Brain pericyte (primary cell): ENCODE data around the gene SPATS2.
"Not testable (repeated sequence)": the region's sequence is repeated elsewhere in the genome, so short reads cannot be mapped to it uniquely, and the experiment has no call there.

Experiments used
- DNase-seq: peaks from one replicate; pipeline ENCODE4 v3.0.0-alpha.2; 2012; ENCODE audit warnings: low read depth, low spot score

SPATS2 gene

DNA sequence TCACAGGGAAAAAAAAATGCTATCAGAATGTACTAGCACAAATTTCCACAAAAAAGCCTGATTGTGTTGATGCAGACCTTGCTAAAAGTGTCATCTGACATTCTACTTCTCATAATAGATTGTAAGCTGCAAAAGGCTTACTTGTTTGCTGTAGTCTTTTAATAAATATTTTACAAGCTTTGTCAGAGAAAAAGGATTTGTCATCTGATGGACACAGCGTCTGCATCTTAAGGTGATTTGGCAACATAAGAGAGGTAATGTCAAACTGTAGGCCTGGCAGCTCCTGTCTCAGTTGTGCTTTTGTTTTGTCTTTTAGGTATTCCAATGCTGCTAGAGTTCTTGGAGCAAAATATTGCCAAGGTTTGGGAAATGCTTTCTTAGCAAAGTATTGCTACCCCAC lies 145.3 kb downstream of the SPATS2 start:
- no peak for DNase-seq

DNA sequence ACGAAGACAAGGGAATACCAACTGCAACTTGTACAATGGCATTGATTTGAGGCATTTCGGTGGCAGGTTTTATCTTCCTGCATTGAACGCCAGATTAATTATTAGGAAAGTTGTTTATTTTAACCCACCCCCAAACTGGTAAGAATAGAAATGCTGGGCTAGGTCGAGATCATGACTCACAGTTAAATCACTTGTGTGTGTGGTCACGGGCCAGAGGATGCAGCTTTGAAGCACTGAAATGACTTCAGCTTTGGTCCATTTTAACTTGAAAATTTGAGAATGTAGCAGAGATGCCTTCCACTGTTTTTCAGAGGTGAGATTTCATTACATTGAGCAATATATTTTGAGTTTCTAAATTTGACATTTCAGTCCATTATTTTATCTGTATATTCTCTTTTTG lies 148.0 kb downstream of the SPATS2 start:
- no peak for DNase-seq

DNA sequence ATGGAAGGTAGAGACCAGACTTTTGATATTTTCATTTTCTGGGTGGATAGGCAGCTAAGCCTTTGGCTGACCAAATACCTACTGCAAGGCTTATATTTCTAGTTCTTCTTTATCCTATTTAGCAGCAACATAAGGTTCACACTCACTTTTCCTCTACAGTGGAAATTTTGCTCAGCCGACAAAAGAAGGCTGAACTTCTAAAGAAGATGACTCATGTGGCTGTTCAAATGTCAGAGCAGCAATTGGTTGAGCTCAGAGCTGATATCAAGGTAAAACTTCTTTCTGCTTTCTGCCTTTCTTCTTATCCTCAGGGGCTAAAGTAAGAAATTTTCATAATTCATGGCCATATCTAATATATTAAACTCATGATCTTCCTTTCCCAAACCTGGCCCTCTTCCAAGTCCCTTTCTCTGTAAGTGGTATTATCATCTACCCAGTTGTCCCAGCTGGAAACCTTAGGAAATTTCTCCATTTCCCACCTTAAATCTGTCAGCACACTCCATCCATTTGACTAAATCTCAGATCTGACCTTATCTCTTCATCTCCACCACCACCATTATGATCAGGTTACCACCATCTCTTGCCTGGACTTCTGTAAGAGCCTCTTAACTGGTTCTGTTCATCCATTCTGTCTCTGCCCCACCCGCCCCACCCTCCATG lies 151.8 kb downstream of the SPATS2 start:
- DNase-seq: no peak

DNA sequence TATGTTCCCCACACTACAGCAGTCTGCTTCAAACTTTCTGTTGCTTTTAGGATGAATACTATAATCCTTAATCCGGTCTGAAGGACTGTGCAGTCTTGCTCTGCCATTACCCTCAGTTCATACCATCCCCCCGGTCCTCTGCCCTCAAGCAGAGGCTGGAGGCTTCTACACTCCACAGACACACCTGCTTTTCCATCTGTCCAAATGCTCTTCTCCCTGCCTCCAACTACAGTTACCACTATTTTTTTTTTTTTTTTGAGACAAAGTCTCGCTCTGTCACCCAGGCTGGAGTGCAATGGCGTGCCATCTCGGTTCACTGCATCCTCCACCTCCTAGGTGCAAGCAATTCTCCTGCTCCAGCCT lies 152.3 kb downstream of the SPATS2 start:
- DNase-seq: no peak

DNA sequence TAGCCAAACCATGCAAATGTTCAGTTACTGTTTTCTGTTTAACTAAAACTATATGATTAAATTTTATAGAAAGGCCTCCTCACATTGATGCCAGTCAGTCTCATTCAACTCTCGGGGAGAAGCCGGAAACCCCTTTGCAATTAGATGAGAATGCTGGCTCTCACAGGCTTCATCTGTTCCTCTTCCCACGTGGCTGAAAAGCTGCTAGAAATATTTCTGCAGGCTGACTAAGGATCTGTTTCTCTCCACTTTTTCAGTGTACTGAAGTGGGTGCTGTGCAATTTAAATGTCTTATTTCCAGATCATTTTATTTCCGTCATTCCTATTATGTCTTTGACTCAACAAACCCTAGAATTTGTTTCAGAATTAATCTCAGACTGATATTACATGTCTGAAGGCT lies 154.1 kb downstream of the SPATS2 start:
- DNase-seq: no peak

DNA sequence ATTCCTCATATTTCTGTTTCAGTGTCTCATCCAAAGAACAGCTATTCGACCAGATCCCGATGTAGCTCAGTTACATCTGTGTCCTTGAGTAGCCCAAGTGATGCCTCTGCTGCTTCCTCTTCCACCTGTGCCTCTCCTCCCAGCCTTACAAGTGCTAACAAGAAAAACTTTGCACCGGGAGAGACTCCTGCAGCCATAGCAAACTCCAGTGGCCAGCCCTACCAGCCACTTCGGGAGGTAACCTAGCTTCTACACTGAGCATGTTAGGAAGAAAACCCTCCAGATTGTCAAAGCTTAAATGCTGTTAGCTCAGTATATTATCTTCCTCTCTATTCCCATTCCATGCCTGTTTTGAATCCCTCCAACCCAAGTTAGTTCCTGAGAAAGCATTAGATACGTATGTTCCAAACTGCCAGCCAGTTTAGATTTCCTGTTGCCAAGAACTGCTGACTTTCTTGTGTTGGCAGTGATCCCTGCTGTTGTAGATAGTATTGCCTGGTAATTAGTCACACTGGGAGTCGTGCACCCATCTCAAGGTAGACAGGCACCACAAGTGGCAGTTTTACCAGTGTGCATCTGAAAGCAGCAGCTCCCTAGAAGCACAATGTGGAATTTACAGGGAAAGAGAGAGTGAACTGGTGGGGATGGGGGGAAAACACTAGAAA lies 157.5 kb downstream of the SPATS2 start:
- no peak for DNase-seq

DNA sequence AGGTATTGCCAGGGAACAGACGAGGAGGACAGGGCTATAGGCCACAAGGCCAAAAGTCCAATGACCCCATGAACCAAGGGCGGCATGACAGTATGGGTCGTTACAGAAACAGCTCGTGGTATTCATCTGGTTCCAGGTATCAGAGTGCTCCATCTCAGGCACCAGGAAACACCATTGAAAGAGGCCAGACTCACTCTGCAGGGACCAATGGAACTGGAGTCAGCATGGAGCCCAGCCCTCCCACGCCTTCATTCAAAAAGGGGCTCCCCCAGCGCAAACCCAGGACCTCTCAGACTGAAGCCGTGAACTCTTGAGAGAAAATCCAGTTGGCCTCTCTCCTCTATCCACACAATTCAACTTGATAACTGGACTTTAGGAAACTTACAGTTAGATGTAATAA lies 158.7 kb downstream of the SPATS2 start:
- no peak for DNase-seq

DNA sequence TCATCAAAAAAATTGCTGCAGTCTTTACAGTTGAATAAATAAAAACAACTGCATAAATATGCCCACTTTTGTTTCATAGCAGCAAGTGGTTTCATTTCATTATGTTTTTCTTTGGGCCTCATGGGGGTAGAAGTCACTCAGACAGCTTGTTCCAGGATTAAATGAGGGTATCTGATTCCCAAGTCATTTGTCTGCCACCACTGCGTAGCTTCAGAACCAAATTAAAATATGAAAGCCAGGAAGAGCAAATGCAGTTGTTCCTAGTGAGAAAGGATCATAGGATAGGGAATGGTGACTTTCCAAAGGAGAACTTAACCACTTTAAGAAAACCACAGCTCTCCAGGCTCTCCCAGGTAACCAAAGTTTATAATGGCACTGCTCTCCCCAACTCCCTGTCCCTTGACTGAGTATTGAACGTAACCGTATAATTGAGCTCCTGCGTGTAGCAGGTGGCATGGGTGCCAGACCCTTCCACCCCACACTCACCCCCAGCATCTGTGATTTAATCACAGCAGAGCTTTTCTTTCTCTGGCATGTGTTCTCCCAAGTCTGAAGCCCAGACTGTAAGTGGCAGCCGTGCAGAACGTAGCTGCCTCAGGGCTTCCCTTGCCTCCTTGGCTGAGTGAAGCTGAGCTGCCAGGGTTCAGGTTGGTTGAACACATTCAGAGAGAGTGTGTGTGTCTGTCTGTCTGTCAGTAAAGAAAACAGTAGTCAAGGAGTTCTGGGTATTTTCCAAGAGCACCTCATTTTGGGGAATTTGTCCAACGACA lies 160.3 kb downstream of the SPATS2 start:
- DNase-seq: no peak

DNA sequence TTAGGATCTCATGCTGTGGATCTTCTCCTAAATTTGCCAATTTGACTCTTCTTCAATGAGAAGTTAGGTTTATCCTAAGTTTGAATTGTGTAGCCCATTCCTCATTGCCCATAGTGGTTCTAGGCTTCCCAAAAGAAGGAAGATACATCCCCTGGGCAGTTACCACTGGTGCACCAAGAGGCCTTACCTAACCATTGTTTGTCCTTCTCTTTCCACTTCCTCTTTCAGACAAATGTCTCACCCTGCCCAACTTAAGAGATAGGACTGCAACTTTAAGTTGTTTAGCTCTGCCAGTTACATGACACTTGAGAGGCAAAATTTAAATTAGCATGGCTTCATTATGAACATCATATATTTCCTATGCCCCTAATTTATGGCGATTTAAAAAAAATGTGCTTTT lies 162.2 kb downstream of the SPATS2 start:
- DNase-seq: no peak

DNA sequence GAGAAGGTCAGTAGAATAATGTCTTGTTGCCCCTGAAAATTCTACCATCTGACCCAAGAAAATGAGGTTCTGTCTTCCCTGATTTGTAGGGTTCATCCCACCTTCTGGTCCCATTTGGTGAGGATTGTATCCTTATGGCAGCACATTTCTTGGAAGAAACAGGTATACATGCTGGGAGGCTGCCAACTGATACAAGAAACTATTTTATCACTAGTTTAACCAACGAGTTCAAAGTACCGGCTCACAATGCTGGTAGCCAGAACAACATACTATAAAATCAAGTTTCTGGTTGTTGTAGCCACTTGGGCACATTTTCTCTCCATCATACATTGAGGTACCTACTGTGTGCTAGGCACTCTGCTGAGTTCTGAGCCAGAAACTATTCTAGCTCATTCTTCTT lies 164.5 kb downstream of the SPATS2 start:
- no peak for DNase-seq

DNA sequence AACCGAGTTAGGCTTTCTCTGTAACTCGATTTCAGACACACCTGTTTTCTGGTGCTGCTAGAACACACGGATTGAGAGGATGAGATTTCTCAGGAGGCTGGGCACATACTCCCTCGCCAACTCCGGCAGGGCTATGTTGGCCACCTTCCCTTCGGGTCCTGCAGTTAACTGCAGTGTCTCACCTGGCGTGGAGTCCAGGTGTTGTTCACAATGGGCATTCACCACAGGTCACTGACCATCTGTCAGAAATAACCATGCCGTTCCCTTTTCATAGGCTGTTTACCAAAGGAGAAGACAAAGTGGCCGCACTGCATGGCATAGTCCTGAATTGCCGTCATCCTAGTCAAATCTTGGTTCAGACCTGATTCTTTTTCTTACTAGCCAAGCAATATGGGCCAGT lies 166.1 kb downstream of the SPATS2 start:
- DNase-seq: no peak

DNA sequence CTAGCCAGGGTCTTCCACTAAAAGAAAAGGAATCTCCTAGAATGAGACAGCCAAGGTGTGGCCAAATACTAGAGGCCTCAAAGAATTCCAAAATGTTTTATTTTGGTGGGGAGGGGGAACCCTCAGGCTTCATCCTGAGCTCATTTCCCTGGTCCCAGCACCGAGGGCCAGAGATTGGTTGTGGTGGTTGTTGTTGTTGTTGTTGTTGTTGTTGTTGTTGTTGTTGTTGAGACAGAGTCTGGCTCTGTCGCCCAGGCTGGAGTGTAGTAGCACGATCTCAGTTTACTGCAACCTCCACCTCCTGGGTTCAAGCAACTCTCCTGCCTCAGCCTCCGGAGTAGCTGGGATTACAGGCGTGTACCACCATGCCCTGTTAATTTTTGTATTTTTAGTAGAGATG lies 166.9 kb downstream of the SPATS2 start:
- not testable (repeated sequence) for DNase-seq

DNA sequence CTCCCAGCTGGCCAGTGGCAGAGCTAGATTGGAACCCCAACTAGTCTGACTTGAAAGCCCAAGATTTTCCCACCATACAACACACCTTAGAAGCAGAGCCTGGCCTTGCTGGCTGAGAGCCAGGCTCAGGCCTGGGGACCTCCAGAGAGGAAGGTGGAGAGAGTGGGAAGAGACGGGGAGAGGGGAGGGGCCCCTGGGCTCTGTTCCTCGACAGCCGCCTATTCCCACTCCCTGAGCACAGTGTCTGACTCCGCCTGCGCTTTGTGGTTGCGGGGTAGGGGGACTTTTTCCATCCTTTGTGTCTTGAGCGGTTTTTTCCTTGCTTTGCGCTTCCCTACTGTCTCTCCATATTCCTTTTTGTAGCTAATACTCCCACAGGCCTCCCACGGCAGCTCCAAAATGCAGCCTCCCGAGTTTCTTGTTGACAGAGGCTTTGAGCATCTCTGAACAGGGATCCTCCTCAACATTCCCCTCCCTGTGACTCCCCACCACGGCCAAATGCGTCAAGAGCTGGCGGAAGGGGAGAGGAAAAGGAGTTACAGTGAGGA lies 167.5 kb downstream of the SPATS2 start:
- no peak for DNase-seq

DNA sequence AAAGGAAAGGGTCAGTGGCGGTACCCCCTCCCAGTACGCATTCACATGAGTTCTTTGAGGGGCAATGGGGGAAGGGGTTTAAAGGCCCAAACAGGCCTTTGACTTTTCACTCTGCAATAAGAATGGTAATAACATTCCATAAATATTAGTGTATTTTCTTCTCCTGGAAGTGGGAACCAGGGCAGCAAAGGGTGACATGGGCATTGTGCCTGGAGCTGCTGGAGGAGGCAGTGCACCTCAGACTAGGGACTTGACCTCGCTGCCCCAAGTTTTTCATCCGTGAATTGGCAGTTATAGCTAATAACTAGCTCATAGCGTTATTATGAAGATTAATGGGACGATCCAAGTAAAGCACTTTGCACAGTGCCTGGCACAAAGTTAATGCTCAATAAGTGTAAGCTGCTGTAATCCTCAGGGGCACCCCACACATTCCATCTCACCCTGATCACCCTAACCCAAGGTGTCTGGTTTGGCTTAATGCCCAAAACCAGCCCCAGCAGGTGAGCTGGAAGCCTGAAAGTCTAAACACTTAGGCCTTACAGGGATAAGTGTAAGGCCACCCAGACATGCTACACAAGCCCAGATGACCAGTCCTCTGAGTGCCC lies 168.8 kb downstream of the SPATS2 start:
- DNase-seq: no peak

DNA sequence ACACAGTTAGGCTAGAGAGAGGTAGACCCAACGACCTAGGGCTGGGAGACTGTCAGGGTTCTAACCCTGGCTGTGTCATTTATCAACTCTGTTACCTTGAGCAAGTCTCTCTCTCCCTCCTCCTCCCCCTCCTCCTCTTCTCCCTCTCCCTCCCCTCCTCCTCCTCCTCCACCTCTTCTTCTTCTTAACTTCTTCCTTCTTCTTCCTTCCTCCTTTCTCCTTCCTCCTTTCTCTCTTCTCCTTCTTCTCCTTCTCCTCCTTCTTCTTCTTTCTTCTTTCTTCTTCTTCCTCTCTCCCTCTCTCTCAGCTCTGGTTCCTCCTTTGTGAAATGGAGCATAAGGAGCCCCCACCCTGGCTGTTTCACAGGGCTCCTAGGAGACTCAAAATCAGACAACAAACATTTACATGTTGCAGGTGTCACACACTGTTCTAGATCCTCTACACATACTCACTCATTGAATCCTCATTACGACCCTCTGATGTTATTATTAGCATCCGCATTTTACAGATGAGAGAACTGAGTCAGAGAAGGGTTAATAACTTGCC lies 169.3 kb downstream of the SPATS2 start:
- no peak for DNase-seq

DNA sequence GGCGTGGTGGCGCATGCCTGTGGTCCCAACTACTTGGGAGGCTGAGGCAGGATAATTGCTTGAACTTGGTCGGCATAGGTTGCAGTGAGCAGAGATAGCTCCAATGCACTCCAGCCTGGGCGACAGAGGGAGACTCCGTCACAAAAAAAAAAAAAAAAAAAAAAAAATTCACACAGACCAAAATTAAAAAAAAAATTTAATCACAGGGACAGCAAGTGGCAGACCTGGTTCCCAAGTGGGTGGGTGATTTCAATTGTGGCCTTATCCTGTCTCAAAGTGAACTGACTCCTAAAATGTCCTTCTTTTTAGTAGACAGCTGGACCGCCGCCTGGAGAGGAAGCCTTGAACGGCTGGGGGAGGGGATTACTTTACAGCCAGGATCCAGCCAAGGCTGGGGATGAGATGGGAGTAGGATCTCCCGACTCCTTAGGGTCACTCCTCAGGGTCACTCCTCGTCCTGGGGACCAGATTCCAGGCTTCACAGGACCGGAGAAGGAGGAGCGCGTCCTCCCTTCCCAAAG lies 170.0 kb downstream of the SPATS2 start:
- DNase-seq: no peak

DNA sequence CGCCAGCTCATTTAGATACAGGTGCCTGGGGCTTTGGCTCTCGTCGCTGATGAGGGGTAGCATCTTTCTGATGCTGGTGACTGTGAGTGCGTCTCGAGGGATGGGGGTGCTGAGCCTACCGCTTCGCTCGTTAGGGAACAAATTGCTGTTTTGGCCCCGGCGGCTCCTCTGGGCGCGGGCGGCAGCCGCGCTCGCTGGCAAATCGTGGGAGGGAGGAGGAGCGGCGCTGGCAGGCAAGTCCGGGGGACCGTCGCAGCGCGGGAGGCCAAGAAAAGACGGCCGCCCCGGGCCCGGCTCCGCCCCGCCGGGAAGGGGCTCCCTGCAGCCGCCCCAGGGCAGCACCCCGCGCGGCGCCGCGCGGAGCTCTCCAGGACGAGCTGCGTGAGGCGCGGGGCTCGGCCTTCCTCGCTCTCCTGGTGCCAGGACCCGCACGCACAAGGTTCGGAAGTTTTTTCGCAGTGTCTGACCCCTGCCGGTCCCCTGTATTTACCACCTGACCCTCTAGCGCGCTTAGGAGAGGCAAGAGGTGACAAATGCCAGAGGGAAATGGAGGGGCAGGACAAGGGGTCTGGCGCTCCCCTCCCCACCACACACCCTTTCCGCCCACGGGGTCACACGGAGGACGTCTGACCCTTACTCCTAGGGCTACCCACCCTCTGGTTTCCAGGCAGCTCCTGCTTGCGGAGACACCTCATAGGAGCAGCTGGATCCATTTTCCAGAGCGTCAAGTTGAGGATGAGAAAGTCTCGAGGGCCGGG lies 170.7 kb downstream of the SPATS2 start:
- DNase-seq: no peak

DNA sequence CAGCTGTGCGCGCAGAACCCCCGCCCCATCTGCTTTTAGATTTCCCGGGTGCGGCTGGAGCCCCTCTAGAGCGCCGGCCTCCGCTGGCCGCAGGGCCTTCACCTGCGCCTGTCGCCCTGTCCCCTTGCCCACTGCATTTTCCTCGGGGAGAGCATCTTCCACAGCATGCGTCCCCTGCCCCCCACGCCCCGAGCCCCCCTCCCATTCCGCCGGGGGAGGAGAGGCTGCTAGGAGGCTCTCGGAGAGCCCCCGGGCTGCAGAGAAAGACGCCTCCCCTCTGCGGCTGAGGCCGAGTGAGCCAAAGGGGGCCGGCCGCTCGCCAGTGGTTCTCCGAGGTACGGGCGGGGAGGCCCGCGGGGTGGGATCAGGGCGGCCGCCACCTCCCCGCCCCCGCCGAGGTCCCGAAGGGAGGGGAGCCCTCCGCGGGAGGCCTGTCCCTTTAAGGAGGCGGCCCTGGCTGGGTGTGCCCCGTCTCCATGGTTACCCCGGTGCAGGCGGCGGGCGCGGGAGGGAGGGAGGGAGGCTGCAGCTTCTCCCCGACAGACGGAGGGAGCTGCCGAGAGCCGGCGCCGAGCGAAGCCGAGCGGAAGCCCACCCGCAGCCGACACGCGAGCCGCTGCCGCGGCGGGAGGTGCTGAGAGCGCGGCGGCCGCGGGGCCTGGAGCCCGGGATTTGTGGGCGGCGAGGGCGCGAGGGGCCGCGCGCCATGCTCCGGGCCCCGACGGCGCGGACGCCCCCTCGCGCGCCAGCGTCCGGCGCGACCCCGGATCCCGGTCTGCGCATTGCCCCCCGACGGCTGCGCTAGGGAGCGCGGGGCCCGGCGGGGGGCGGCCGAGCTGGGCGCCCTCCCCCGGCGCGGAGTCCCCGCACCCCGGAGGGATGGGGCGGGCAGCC lies 171.5 kb downstream of the SPATS2 start, which contains the start of gene KCNH3:
Gene KCNH3, plus strand, starts transcription at position 521 of the 894 bp plus-strand sequence. CDS start 387 bp downstream, outside the sequence.
- no peak for DNase-seq

DNA sequence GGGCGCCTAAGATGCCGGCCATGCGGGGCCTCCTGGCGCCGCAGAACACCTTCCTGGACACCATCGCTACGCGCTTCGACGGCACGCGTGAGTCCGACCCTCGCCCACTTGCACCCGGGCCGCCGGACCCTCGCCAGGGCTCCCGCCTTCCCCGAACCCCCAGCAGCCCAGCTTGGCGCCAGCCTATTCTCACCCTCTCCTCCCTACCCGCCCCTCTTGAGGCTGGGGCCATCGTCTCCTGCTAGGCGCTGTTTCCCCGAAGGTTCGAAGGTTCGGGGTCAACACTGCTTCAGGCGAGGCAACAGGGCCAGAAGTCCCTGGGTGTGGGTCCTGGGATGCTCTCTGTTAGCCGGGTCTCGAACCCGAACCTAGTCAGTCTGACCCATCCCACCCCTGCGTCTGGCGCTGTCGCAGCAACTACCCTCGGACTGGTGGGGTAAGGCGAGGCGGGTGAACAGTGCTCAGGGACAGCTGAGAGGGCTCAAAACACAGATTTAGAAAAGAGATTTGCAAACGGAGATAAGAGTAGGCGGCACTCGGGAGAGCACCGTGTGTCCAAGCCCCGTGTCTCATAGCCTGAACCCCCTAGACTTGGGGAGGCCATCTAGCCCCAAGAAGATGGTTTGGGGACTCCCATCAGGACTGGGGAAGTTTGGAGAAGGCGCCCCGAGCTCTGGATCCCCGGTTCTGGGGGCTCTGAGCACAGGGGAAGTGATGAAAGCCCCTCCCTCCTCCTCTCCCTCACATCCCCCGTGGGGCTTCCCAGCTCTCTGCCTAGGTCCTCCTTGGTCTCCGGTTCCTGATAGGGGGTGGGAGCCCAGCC lies 172.4 kb downstream of the SPATS2 start:
- no peak for DNase-seq
